Mammary epithelial cell (primary cell): ENCODE data around the gene LRP8.

ENCODE experiments used
- CTCF ChIP-seq, 2 donors: IDR thresholded peaks in 1 of 2; conservative IDR thresholded peaks in 1 of 2; 2 replicates each; pipeline ENCODE4 v1.5.1; 2011 to 2012; ENCODE audit warnings: inconsistent platforms in 2 of 2, low read length in 2 of 2, mild to moderate bottlenecking in 2 of 2, control low read depth in 1 of 2, low read depth in 1 of 2; ENCODE audit not compliant: insufficient read depth in 1 of 2; ENCODE audit errors: extremely low read depth in 1 of 2
- EZH2 ChIP-seq: IDR thresholded peaks from 2 replicates; pipeline ENCODE4 v1.6.1; 2012; ENCODE audit warnings: low read length, inconsistent platforms, borderline replicate concordance

GRCh38 chr1:53286955-53287354, 40.9 kb downstream of the LRP8 start:
- TF ChIP-seq CTCF (conservative IDR thresholded peaks at IDR 0.05 in 1 of 2, IDR thresholded peaks at IDR 0.05 in 1 of 2; ENCODE audit: extremely low read depth in 1 of 2, insufficient read depth in 1 of 2, low read depth in 1 of 2, low read length in 2 of 2) (no peak), EZH2 (no peak)
